ENCODE data around the gene DCDC2B.

DCDC2B gene

GRCh38 chr1:32204943-32205361 lies 3.9 kb upstream of the DCDC2B start:
- Histone ChIP-seq H3K4me1 (ENCODE audit: control insufficient read depth, insufficient read depth, low read length) (0 out of 2 replicates have a peak, but pooled peaks cover 4% of the 10 kb centered on the region), H3K27me3 (ENCODE audit: control insufficient read depth, insufficient read depth, low read length) (no peaks in the 10 kb centered on the region), H3K36me3 (ENCODE audit: control insufficient read depth, insufficient read depth, low read length) (no peaks in the 10 kb centered on the region), H3K4me3 (ENCODE audit: low read length) (peak overlapping the region; percentile 66; the same call in 1 of the 2 replicates), H3K9me3 (ENCODE audit: control insufficient read depth, insufficient read depth, low read length) (no peaks in the 10 kb centered on the region), H3K27ac (ENCODE audit: low read length) (no peak overlapping the region)
- no peak for DNase-seq (ENCODE audit: low read depth, low spot score)
- WGBS (ENCODE audit: insufficient coverage, insufficient read length): no CpG with 5 or more reads among the region's 26 CpGs

GRCh38 chr1:32205401-32206370 lies 3.2 kb upstream of the DCDC2B start, which contains the start of gene IQCC:
IQCC (plus strand) TSS chr1:32205671; CDS start chr1:32205682, 11 bp downstream.
- Histone ChIP-seq H3K36me3 (ENCODE audit: control insufficient read depth, insufficient read depth, low read length) (no peaks in the 10 kb centered on the region), H3K4me1 (ENCODE audit: control insufficient read depth, insufficient read depth, low read length) (0 out of 2 replicates have a peak, but pooled peaks cover 4% of the 10 kb centered on the region), H3K27me3 (ENCODE audit: control insufficient read depth, insufficient read depth, low read length) (no peaks in the 10 kb centered on the region), H3K27ac (ENCODE audit: low read length) (no peak within 1 kb of the TSS), H3K4me3 (ENCODE audit: low read length) (peak within 1 kb of the TSS; percentile 66; the same call in 1 of the 2 replicates), H3K9me3 (ENCODE audit: control insufficient read depth, insufficient read depth, low read length) (no peaks in the 10 kb centered on the region)
- WGBS (ENCODE audit: insufficient coverage, insufficient read length): no CpG with 5 or more reads among the region's 77 CpGs
- DNase-seq (ENCODE audit: low read depth, low spot score): peak; percentile 83

- H3K4me3 ChIP-seq (ENCODE audit: low read length): no peak overlapping the region
- H3K27me3 ChIP-seq (ENCODE audit: control insufficient read depth, insufficient read depth, low read length): no peaks in the 10 kb centered on the region
- H3K36me3 ChIP-seq (ENCODE audit: control insufficient read depth, insufficient read depth, low read length): no peaks in the 10 kb centered on the region
- WGBS (ENCODE audit: insufficient coverage, insufficient read length): no CpG with 5 or more reads among the region's 6 CpGs
- H3K9me3 ChIP-seq (ENCODE audit: control insufficient read depth, insufficient read depth, low read length): no peaks in the 10 kb centered on the region
- no peak overlapping the region for H3K27ac ChIP-seq (ENCODE audit: low read length)
- DNase-seq (ENCODE audit: low read depth, low spot score): no peak
- no peaks in the 10 kb centered on the region for H3K4me1 ChIP-seq (ENCODE audit: control insufficient read depth, insufficient read depth, low read length)
These were observed 420 bp upstream of the DCDC2B start for GRCh38 chr1:32208469-32208868.

GRCh38 chr1:32215629-32216480 lies 7.0 kb downstream of the DCDC2B start:
- WGBS (ENCODE audit: insufficient coverage, insufficient read length): no CpG with 5 or more reads among the region's 10 CpGs
- H3K27me3 ChIP-seq (ENCODE audit: control insufficient read depth, insufficient read depth, low read length): no peaks in the 10 kb centered on the region
- DNase-seq (ENCODE audit: low read depth, low spot score): no peak
- H3K4me3 ChIP-seq (ENCODE audit: low read length): no peak overlapping the region
- H3K4me1 ChIP-seq (ENCODE audit: control insufficient read depth, insufficient read depth, low read length): no peaks in the 10 kb centered on the region
- H3K36me3 ChIP-seq (ENCODE audit: control insufficient read depth, insufficient read depth, low read length): peaks cover 9% of the 10 kb centered on the region; the same call in 1 of the 2 replicates
- no peaks in the 10 kb centered on the region for H3K9me3 ChIP-seq (ENCODE audit: control insufficient read depth, insufficient read depth, low read length)
- no peak overlapping the region for H3K27ac ChIP-seq (ENCODE audit: low read length)

GRCh38 chr1:32216566-32216965 lies 7.7 kb downstream of the DCDC2B start:
- DNase-seq (ENCODE audit: low read depth, low spot score): no peak
- Histone ChIP-seq H3K27ac (ENCODE audit: low read length) (no peak overlapping the region), H3K9me3 (ENCODE audit: control insufficient read depth, insufficient read depth, low read length) (no peaks in the 10 kb centered on the region), H3K4me1 (ENCODE audit: control insufficient read depth, insufficient read depth, low read length) (no peaks in the 10 kb centered on the region), H3K27me3 (ENCODE audit: control insufficient read depth, insufficient read depth, low read length) (no peaks in the 10 kb centered on the region), H3K36me3 (ENCODE audit: control insufficient read depth, insufficient read depth, low read length) (peaks cover 9% of the 10 kb centered on the region; the same call in 1 of the 2 replicates), H3K4me3 (ENCODE audit: low read length) (no peak overlapping the region)
- WGBS (ENCODE audit: insufficient coverage, insufficient read length): no CpG with 5 or more reads among the region's 5 CpGs

- DNase-seq (ENCODE audit: low read depth, low spot score): no peak
- H3K9me3 ChIP-seq (ENCODE audit: control insufficient read depth, insufficient read depth, low read length): no peaks in the 10 kb centered on the region
- H3K4me3 ChIP-seq (ENCODE audit: low read length): no peak overlapping the region
- H3K27me3 ChIP-seq (ENCODE audit: control insufficient read depth, insufficient read depth, low read length): no peaks in the 10 kb centered on the region
- H3K36me3 ChIP-seq (ENCODE audit: control insufficient read depth, insufficient read depth, low read length): peaks cover 11% of the 10 kb centered on the region
- no CpG with 5 or more reads among the region's 7 CpGs for WGBS (ENCODE audit: insufficient coverage, insufficient read length)
- no peaks in the 10 kb centered on the region for H3K4me1 ChIP-seq (ENCODE audit: control insufficient read depth, insufficient read depth, low read length)
- no peak overlapping the region for H3K27ac ChIP-seq (ENCODE audit: low read length)
These were observed 10.1 kb downstream of the DCDC2B start for GRCh38 chr1:32219022-32219421.

GRCh38 chr1:32220746-32221580 lies 12.1 kb downstream of the DCDC2B start:
- Histone ChIP-seq H3K4me1 (ENCODE audit: control insufficient read depth, insufficient read depth, low read length) (no peaks in the 10 kb centered on the region), H3K27ac (ENCODE audit: low read length) (no peak overlapping the region)
- WGBS (ENCODE audit: insufficient coverage, insufficient read length): no CpG with 5 or more reads among the region's 4 CpGs

GRCh38 chr1:32221581-32221979 lies 12.7 kb downstream of the DCDC2B start:
- Histone ChIP-seq H3K27ac (ENCODE audit: low read length) (no peak overlapping the region), H3K9me3 (ENCODE audit: control insufficient read depth, insufficient read depth, low read length) (no peaks in the 10 kb centered on the region), H3K4me1 (ENCODE audit: control insufficient read depth, insufficient read depth, low read length) (no peaks in the 10 kb centered on the region), H3K27me3 (ENCODE audit: control insufficient read depth, insufficient read depth, low read length) (no peaks in the 10 kb centered on the region), H3K36me3 (ENCODE audit: control insufficient read depth, insufficient read depth, low read length) (peaks cover 12% of the 10 kb centered on the region), H3K4me3 (ENCODE audit: low read length) (peak overlapping the region; percentile 92; the same call in 1 of the 2 replicates)
- no CpG with 5 or more reads among the region's 13 CpGs for WGBS (ENCODE audit: insufficient coverage, insufficient read length)
- DNase-seq (ENCODE audit: low read depth, low spot score): no peak

More at GRCh38 chr1:32220746-32221580, 12.1 kb downstream of the DCDC2B start:
- Histone ChIP-seq H3K27me3 (ENCODE audit: control insufficient read depth, insufficient read depth, low read length) (no peaks in the 10 kb centered on the region), H3K36me3 (ENCODE audit: control insufficient read depth, insufficient read depth, low read length) (peaks cover 9% of the 10 kb centered on the region), H3K4me3 (ENCODE audit: low read length) (peak overlapping the region; percentile 92; the same call in 1 of the 2 replicates), H3K9me3 (ENCODE audit: control insufficient read depth, insufficient read depth, low read length) (no peaks in the 10 kb centered on the region)
- DNase-seq (ENCODE audit: low read depth, low spot score): no peak

- Histone ChIP-seq H3K27ac (ENCODE audit: low read length) (no peak within 1 kb of the TSS), H3K36me3 (ENCODE audit: control insufficient read depth, insufficient read depth, low read length) (peaks cover 9% of the 10 kb centered on the region), H3K4me1 (ENCODE audit: control insufficient read depth, insufficient read depth, low read length) (no peaks in the 10 kb centered on the region), H3K9me3 (ENCODE audit: control insufficient read depth, insufficient read depth, low read length) (no peaks in the 10 kb centered on the region), H3K27me3 (ENCODE audit: control insufficient read depth, insufficient read depth, low read length) (no peaks in the 10 kb centered on the region), H3K4me3 (ENCODE audit: low read length) (peak within 1 kb of the TSS; percentile 92)
- WGBS (ENCODE audit: insufficient coverage, insufficient read length): no CpG with 5 or more reads among the region's 46 CpGs
- DNase-seq (ENCODE audit: low read depth, low spot score): peak; percentile 87
These were observed 13.3 kb downstream of the DCDC2B start, which contains the start of the genes EIF3I and TMEM234 for GRCh38 chr1:32221980-32222755. EIF3I (plus strand) TSS chr1:32222407; CDS start chr1:32222442, 35 bp downstream. TMEM234 (minus strand) TSS chr1:32222353; CDS start chr1:32222322, 31 bp downstream.

All from iPS DF 6.9 (cell line).